K562 (cell line): Measurements from ENCODE around the gene SYNGR1. TPM values are rescaled to one million over a fixed set of nuclear protein-coding genes. Genes with fewer than 3 reads are reported as not detected.

ENCODE experiments used
- EP300 ChIP-seq: IDR thresholded peaks from 2 replicates; pipeline ENCODE4 v1.6.1; 2012; ENCODE audit warnings: low read length, improper control_type of control experiment
- GABPB1 ChIP-seq: sonication (generic); formaldehyde crosslinking; IDR thresholded peaks from 2 replicates; pipeline ENCODE4 v1.8.0; 2022; ENCODE audit warnings: mild to moderate bottlenecking, missing genetic modification reagents
- MYC ChIP-seq, 2 experiments: fragments of 250-450 bp in 1 of 2; sonication (Bioruptor Pico) in 1 of 2; IDR thresholded peaks; 2 replicates each; pipeline versions ENCODE4 v1.5.1 to v1.6.1; 2012 to 2021; ENCODE audit warnings: low read depth in 2 of 2, borderline replicate concordance in 1 of 2, improper control_type of control experiment in 1 of 2, low read length in 1 of 2, mild to moderate bottlenecking in 1 of 2, moderate library complexity in 1 of 2
- NR2C2 ChIP-seq, 2 experiments: fragments of 200-800 bp in 1 of 2; sonication (Bioruptor generic) in 1 of 2; sonication (generic) in 1 of 2; formaldehyde crosslinking in 1 of 2; IDR thresholded peaks; 2 replicates each; pipeline versions ENCODE4 v1.6.1 to v1.8.0; 2016 to 2022; ENCODE audit warnings: mild to moderate bottlenecking in 1 of 2, missing compliant biosample characterization in 1 of 2, missing genetic modification characterization in 1 of 2, missing genetic modification reagents in 1 of 2
- PBX2 ChIP-seq, 2 experiments: IDR thresholded peaks in 1 of 2; conservative IDR thresholded peaks in 1 of 2; 2 replicates each; pipeline ENCODE4 v1.6.1; 2016; ENCODE audit warnings: low read depth in 2 of 2, mild to moderate bottlenecking in 1 of 2, missing compliant biosample characterization in 1 of 2, missing genetic modification characterization in 1 of 2, moderate library complexity in 1 of 2
- SMARCE1 ChIP-seq: fragments of 450-650 bp; IDR thresholded peaks from 2 replicates; pipeline ENCODE4 v1.7.1; 2016; ENCODE audit warnings: mild to moderate bottlenecking
- polyA plus RNA-seq, 8 experiments: library from polyadenylated mRNA; depleted of rRNA in 4 of 8; stranded (reverse) in 5 of 8; unstranded in 3 of 8; fragments of >200 nt; fragmentation: Nextera tagmentation in 2 of 8; fragmentation: Illumina TruSeq in 1 of 8; extraction: Ambion mirVana in 2 of 8; extraction: Trizol in 1 of 8; gene quantifications; 2 replicates each; pipeline versions ENCODE4 v1.2.1 to v1.2.3, GENCODE V29; 2011 to 2014; ENCODE audit warnings: inconsistent platforms in 1 of 8, missing spikeins in 1 of 8
- total RNA-seq, 7 experiments: library from RNA; depleted of rRNA in 6 of 7; stranded (reverse); fragments of >200 nt in 6 of 7; fragmentation: Illumina TruSeq in 2 of 7; extraction: Trizol in 2 of 7; gene quantifications; 2 replicates each; pipeline versions ENCODE4 v1.2.1 to v1.2.3, GENCODE V29; 2011 to 2021; ENCODE audit warnings: low replicate concordance in 1 of 7
- TF ChIP-seq, protein P1 (sequence below), 2 experiments: fragments of 450-650 bp; IDR thresholded peaks; 2 replicates each; pipeline ENCODE4 v1.6.1; 2016; ENCODE audit warnings: mild to moderate bottlenecking in 2 of 2, borderline replicate concordance in 1 of 2, low read depth in 1 of 2, moderate library complexity in 1 of 2
- TF ChIP-seq, protein P2 (sequence below): fragments of 150-350 bp; IDR thresholded peaks from 2 replicates; pipeline ENCODE4 v1.6.1; 2014; ENCODE audit warnings: low read depth, mild to moderate bottlenecking, low read length, borderline replicate concordance

Gene SYNGR1
- total and polyA plus RNA-seq, 9 of the 15 experiments (the other 6 are each of a cell fraction or from before 2014, with no cell fraction given), result 1.8 to 15.9 (median 5.5) TPM

DNA sequence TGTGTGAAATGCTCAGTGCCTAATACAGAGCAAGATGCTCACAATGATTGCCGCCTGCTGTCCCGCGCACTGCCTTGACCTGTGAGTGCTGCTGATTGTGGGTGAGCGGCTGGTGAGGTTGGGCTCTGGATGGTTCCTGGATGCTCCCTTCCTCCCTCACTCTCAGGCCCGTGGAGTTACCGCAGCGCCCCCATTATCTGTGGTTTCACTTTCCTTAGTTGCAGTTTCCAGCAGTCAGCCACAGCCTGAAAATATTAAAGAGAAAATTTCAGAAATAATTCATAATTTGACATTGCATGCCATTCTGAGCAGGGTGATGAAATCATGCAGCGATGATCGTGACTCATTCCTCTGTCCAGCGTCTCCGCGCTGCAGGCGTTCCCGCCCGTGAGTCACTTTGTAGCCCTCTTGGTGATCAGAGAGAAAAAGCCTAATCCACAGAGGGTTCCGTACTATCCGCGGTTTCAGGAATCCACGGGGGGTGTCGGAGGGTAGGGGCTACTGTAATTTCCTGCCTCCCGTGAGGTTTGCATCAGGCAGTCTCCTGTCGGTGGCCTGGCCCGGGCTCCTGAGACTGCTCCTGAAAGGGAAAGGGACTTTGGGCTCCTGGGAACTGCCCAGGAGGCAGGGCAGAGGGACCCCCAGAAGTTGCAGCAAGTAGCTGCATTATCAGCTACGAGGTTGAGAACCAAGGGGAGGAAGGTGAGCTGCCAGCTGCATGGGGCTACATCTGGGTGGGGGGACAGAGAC lies 41.0 kb upstream of the SYNGR1 start (continued):
- TF ChIP-seq, protein P1, sequence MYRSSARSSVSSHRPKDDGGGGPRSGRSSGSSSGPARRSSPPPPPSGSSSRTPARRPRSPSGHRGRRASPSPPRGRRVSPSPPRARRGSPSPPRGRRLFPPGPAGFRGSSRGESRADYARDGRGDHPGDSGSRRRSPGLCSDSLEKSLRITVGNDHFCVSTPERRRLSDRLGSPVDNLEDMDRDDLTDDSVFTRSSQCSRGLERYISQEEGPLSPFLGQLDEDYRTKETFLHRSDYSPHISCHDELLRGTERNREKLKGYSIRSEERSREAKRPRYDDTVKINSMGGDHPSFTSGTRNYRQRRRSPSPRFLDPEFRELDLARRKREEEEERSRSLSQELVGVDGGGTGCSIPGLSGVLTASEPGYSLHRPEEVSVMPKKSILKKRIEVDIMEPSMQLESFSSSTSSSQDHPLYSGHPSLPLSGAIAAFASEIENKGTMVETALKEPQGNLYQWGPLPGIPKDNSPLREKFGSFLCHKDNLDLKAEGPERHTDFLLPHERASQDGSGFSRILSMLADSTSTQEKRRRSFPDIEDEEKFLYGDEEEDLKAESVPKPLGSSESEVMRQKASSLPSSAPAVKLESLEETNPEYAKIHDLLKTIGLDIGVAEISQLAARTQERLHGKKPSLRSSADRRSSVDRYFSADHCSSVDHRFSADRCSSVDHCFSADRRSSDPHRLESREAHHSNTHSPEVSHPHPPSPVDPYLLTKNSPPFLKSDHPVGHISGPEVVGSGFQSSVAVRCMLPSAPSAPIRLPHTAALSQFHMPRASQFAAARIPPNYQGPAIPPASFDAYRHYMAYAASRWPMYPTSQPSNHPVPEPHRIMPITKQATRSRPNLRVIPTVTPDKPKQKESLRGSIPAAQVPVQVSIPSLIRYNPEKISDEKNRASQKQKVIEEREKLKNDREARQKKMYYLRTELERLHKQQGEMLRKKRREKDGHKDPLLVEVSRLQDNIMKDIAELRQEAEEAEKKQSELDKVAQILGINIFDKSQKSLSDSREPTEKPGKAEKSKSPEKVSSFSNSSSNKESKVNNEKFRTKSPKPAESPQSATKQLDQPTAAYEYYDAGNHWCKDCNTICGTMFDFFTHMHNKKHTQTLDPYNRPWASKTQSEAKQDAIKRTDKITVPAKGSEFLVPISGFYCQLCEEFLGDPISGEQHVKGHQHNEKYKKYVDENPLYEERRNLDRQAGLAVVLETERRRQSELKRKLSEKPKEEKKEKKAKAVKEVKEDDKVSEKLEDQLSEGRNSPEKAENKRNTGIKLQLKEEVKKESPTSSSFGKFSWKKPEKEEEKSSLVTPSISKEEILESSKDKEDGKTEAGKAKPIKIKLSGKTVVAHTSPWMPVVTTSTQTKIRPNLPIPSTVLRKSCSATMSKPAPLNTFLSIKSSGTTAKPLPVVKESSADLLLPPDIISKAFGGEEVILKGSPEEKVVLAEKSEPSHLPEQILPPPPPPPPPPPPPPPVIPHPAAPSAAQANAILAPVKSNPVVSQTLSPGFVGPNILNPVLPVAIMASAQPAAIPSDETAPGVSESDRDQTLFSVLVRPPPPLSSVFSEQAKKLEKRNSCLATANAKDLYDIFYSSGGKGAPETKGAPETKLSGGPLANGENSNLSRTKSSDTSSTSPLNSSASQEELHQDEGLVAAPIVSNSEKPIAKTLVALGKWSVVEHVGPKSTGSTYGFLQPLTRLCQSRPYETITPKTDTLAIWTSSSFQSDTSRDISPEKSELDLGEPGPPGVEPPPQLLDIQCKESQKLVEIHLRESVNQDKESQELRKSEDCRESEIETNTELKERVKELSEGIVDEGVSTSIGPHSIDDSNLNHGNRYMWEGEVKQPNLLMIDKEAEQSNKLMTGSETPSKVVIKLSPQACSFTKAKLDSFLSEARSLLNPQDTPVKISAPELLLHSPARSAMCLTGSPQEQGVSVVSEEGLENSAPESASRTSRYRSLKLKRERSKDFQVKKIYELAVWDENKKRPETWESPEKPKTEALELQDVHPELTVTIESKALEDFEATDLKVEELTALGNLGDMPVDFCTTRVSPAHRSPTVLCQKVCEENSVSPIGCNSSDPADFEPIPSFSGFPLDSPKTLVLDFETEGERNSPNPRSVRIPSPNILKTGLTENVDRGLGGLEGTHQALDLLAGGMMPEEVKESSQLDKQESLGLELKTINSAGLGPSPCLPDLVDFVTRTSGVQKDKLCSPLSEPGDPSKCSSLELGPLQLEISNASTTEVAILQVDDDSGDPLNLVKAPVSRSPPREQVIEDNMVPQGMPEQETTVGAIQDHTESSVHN (IDR thresholded peaks at IDR 0.05; ENCODE audit: borderline replicate concordance in 1 of 2, low read depth in 1 of 2), result peak in 1 of 2 experiments; percentile 78; a peak in 2 of 4 replicates
- no peak for TF ChIP-seq NR2C2 (CRISPR knock-in tag; IDR thresholded peaks at IDR 0.05)
- TF ChIP-seq NR2C2 (tag; IDR thresholded peaks at IDR 0.05), result peak; percentile 32; the same call in 1 of the 2 replicates
- TF ChIP-seq EP300, result peak; percentile 35; the same call in 1 of the 2 replicates
- TF ChIP-seq SMARCE1, result peak; percentile 50
- TF ChIP-seq GABPB1 (CRISPR knock-in tag), result 0 out of 2 replicates have a peak, but pooled peaks have one; percentile 19
- 0 out of 2 replicates have a peak, but pooled peaks have one; percentile 29 for TF ChIP-seq MYC (IDR thresholded peaks at IDR 0.05; ENCODE audit: low read depth, low read length)
- TF ChIP-seq MYC (CRISPR knock-in tag; IDR thresholded peaks at IDR 0.05; ENCODE audit: borderline replicate concordance, low read depth), result no peak
- TF ChIP-seq, protein P2, sequence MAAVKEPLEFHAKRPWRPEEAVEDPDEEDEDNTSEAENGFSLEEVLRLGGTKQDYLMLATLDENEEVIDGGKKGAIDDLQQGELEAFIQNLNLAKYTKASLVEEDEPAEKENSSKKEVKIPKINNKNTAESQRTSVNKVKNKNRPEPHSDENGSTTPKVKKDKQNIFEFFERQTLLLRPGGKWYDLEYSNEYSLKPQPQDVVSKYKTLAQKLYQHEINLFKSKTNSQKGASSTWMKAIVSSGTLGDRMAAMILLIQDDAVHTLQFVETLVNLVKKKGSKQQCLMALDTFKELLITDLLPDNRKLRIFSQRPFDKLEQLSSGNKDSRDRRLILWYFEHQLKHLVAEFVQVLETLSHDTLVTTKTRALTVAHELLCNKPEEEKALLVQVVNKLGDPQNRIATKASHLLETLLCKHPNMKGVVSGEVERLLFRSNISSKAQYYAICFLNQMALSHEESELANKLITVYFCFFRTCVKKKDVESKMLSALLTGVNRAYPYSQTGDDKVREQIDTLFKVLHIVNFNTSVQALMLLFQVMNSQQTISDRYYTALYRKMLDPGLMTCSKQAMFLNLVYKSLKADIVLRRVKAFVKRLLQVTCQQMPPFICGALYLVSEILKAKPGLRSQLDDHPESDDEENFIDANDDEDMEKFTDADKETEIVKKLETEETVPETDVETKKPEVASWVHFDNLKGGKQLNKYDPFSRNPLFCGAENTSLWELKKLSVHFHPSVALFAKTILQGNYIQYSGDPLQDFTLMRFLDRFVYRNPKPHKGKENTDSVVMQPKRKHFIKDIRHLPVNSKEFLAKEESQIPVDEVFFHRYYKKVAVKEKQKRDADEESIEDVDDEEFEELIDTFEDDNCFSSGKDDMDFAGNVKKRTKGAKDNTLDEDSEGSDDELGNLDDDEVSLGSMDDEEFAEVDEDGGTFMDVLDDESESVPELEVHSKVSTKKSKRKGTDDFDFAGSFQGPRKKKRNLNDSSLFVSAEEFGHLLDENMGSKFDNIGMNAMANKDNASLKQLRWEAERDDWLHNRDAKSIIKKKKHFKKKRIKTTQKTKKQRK, result no peak
- TF ChIP-seq PBX2 (CRISPR knock-in tag; IDR thresholded peaks at IDR 0.05; ENCODE audit: low read depth), result no peak
- peak; percentile 50; the same call in 1 of the 2 replicates for TF ChIP-seq PBX2 (tag; conservative IDR thresholded peaks at IDR 0.05; ENCODE audit: low read depth)
